GM19025 (cell line): ENCODE measurements around the gene KLF16.

Experiments used
- ATAC-seq: cut with Tn5 transposase; IDR thresholded peaks from one replicate; pipeline ENCODE4 v1.9.1; 2021; ENCODE audit warnings: mild to moderate bottlenecking, low read depth, moderate library complexity; ENCODE audit not compliant: unreplicated experiment

The KLF16 gene

GRCh38 chr19:1845642-1846041 lies 17.7 kb downstream of the KLF16 start:
- no peak for ATAC-seq

GRCh38 chr19:1845125-1845515 lies 18.3 kb downstream of the KLF16 start:
- ATAC-seq = no peak

- ATAC-seq = no peak
Observed at GRCh38 chr19:1844513-1845124, 18.8 kb downstream of the KLF16 start.

- ATAC-seq = no peak
Observed at GRCh38 chr19:1843646-1844394, 19.6 kb downstream of the KLF16 start.

- ATAC-seq = no peak
Observed at GRCh38 chr19:1843116-1843515, 20.3 kb downstream of the KLF16 start.

- ATAC-seq = no peak
Observed at GRCh38 chr19:1841209-1841924, 22.0 kb downstream of the KLF16 start.

GRCh38 chr19:1840541-1841115 lies 22.8 kb downstream of the KLF16 start:
- ATAC-seq = no peak

- ATAC-seq = no peak
Observed at GRCh38 chr19:1839658-1840540, 23.5 kb downstream of the KLF16 start.

- no peak for ATAC-seq
Observed at GRCh38 chr19:1837625-1838105, 25.7 kb downstream of the KLF16 start.

GRCh38 chr19:1837222-1837565 lies 26.2 kb downstream of the KLF16 start:
- no peak for ATAC-seq

- no peak for ATAC-seq
Observed at GRCh38 chr19:1836458-1837221, 26.7 kb downstream of the KLF16 start.

GRCh38 chr19:1833540-1833939 lies 29.8 kb downstream of the KLF16 start:
- no peak for ATAC-seq

GRCh38 chr19:1832046-1832663 lies 31.2 kb downstream of the KLF16 start:
- no peak for ATAC-seq

- no peak for ATAC-seq
Observed at GRCh38 chr19:1830978-1831377, 32.4 kb downstream of the KLF16 start.

- no peak for ATAC-seq
Observed at GRCh38 chr19:1830568-1830967, 32.8 kb downstream of the KLF16 start.

- no peak for ATAC-seq
Observed at GRCh38 chr19:1829958-1830357, 33.4 kb downstream of the KLF16 start.

- ATAC-seq = no peak
Observed at GRCh38 chr19:1828279-1829238, 34.8 kb downstream of the KLF16 start.
